H9 (cell line): ENCODE results near the gene DPPA2. TPM values are rescaled to one million over a fixed set of nuclear protein-coding genes. Genes with fewer than 3 reads are reported as not detected.

Experiments
- DNase-seq: peaks from one replicate; pipeline ENCODE4 v3.0.0-alpha.2; 2017
- H2AFZ ChIP-seq: one replicate; pipeline ENCODE4 v1.6.1; 2013; ENCODE audit warnings: mild to moderate bottlenecking, low read length, control low read depth, moderate library complexity
- H2AK5ac ChIP-seq: 2 replicates; pipeline ENCODE4 v1.6.1; 2013; ENCODE audit warnings: low read length, control low read depth, mixed read lengths; ENCODE audit not compliant: insufficient read length
- H2BK120ac ChIP-seq: one replicate; pipeline ENCODE4 v1.6.1; 2013; ENCODE audit warnings: low read depth, mild to moderate bottlenecking, low read length, control low read depth, inconsistent platforms; ENCODE audit not compliant: poor library complexity, severe bottlenecking
- H2BK12ac ChIP-seq: 2 replicates; pipeline ENCODE4 v1.6.1; 2013; ENCODE audit warnings: low read length, control low read depth, mixed read lengths, low read depth; ENCODE audit not compliant: insufficient read length
- H2BK15ac ChIP-seq: 2 replicates; pipeline ENCODE4 v1.6.1; 2013; ENCODE audit warnings: low read depth, low read length, control low read depth
- H2BK20ac ChIP-seq: one replicate; pipeline ENCODE4 v1.6.1; 2013; ENCODE audit warnings: low read depth, mild to moderate bottlenecking, low read length, control low read depth, inconsistent platforms; ENCODE audit not compliant: poor library complexity, severe bottlenecking
- H2BK5ac ChIP-seq: 2 replicates; pipeline ENCODE4 v1.6.1; 2013; ENCODE audit warnings: low read length, control low read depth, mixed read lengths; ENCODE audit not compliant: insufficient read length
- H3K14ac ChIP-seq: 2 replicates; pipeline ENCODE4 v1.6.1; 2013; ENCODE audit warnings: low read length, control low read depth; ENCODE audit not compliant: insufficient read depth
- H3K18ac ChIP-seq: 2 replicates; pipeline ENCODE4 v1.6.1; 2013; ENCODE audit warnings: low read depth, mild to moderate bottlenecking, mixed read lengths, low read length, control low read depth; ENCODE audit not compliant: insufficient read length
- H3K23ac ChIP-seq: 2 replicates; pipeline ENCODE4 v1.6.1; 2013; ENCODE audit warnings: low read length, control low read depth, mixed read lengths, low read depth; ENCODE audit not compliant: insufficient read length
- H3K23me2 ChIP-seq: 2 replicates; pipeline ENCODE4 v1.6.1; 2013; ENCODE audit warnings: low read depth, mild to moderate bottlenecking, mixed read lengths, low read length, control low read depth; ENCODE audit not compliant: insufficient read length, poor library complexity, severe bottlenecking
- H3K27ac ChIP-seq: 2 replicates; pipeline ENCODE4 v1.5.1; 2013; ENCODE audit warnings: low read length, control low read depth, mixed read lengths, low read depth; ENCODE audit not compliant: insufficient read length
- H3K27me3 ChIP-seq: 2 replicates; pipeline ENCODE4 v1.6.1; 2013; ENCODE audit warnings: low read length, control low read depth, inconsistent platforms; ENCODE audit not compliant: insufficient read depth
- H3K4ac ChIP-seq: 2 replicates; pipeline ENCODE4 v1.6.1; 2013; ENCODE audit warnings: low read depth, mild to moderate bottlenecking, control low read depth, inconsistent platforms, low read length, moderate library complexity
- H3K4me1 ChIP-seq: 2 replicates; pipeline ENCODE4 v1.6.1; 2013; ENCODE audit warnings: low read length, control low read depth, inconsistent platforms; ENCODE audit not compliant: insufficient read depth
- H3K4me2 ChIP-seq: 2 replicates; pipeline ENCODE4 v1.6.1; 2013; ENCODE audit warnings: low read length, control low read depth, mixed read lengths; ENCODE audit not compliant: insufficient read length, insufficient read depth
- H3K56ac ChIP-seq: 2 replicates; pipeline ENCODE4 v1.6.1; 2013; ENCODE audit warnings: low read depth, mild to moderate bottlenecking, mixed read lengths, low read length, control low read depth; ENCODE audit not compliant: insufficient read length
- H3K79me1 ChIP-seq: 2 replicates; pipeline ENCODE4 v1.6.1; 2013; ENCODE audit warnings: low read depth, mild to moderate bottlenecking, moderate library complexity, low read length, control low read depth, inconsistent platforms; ENCODE audit not compliant: insufficient read depth, poor library complexity, severe bottlenecking
- H3K79me2 ChIP-seq: 2 replicates; pipeline ENCODE4 v1.6.1; 2013; ENCODE audit warnings: low read length, control low read depth, inconsistent platforms; ENCODE audit not compliant: insufficient read depth
- H3K9ac ChIP-seq: 2 replicates; pipeline ENCODE4 v1.6.1; 2013; ENCODE audit warnings: low read length, control low read depth, mixed read lengths; ENCODE audit not compliant: insufficient read length; ENCODE audit errors: extremely low read depth
- H3K9me3 ChIP-seq: one replicate; pipeline ENCODE4 v1.6.1; 2013; ENCODE audit warnings: low read depth, low read length, inconsistent platforms; ENCODE audit not compliant: control insufficient read depth
- H3T11ph ChIP-seq: one replicate; pipeline ENCODE4 v1.6.1; 2013; ENCODE audit warnings: mild to moderate bottlenecking, low read length, control low read depth, inconsistent platforms
- H4K20me1 ChIP-seq: one replicate; pipeline ENCODE4 v1.6.1; 2013; ENCODE audit not compliant: control insufficient read depth, insufficient read length, insufficient read depth
- H4K5ac ChIP-seq: 2 replicates; pipeline ENCODE4 v1.6.1; 2013; ENCODE audit warnings: low read depth, mild to moderate bottlenecking, mixed read lengths, low read length, control low read depth; ENCODE audit not compliant: insufficient read length
- H4K8ac ChIP-seq: replicated peaks from 2 replicates; pipeline ENCODE4 v1.6.1; 2013; ENCODE audit warnings: low read length, control low read depth, mixed read lengths, low read depth; ENCODE audit not compliant: insufficient read length
- H4K91ac ChIP-seq: 2 replicates; pipeline ENCODE4 v1.6.1; 2013; ENCODE audit warnings: low read depth, mild to moderate bottlenecking, moderate library complexity, mixed read lengths, low read length, control low read depth; ENCODE audit not compliant: insufficient read length
- H3K27ac Mint-ChIP-seq, 3 experiments: 2 replicates in 2 of 3; 3 replicates in 1 of 3; pipeline ENCODE4 v1.8.0; 2020 to 2021; ENCODE audit warnings: mixed read lengths in 3 of 3, mild to moderate bottlenecking in 1 of 3, moderate library complexity in 1 of 3
- H3K27me3 Mint-ChIP-seq: 2 replicates; pipeline ENCODE4 v1.8.0; 2021; ENCODE audit warnings: low read depth, mild to moderate bottlenecking, moderate library complexity, mixed read lengths
- H3K36me3 Mint-ChIP-seq, 3 experiments: 2 replicates in 2 of 3; 3 replicates in 1 of 3; pipeline ENCODE4 v1.8.0; 2020 to 2021; ENCODE audit warnings: low read depth in 3 of 3, mixed read lengths in 3 of 3; ENCODE audit not compliant: insufficient read depth in 1 of 3
- H3K4me1 Mint-ChIP-seq, 2 experiments: 2 replicates each; pipeline ENCODE4 v1.8.0; 2020; ENCODE audit warnings: mixed read lengths in 2 of 2
- H3K4me3 Mint-ChIP-seq, 2 experiments: 2 replicates in 1 of 2; 3 replicates in 1 of 2; pipeline ENCODE4 v1.8.0; 2020 to 2021; ENCODE audit warnings: mild to moderate bottlenecking in 2 of 2, mixed read lengths in 2 of 2, moderate library complexity in 1 of 2
- H3K9me3 Mint-ChIP-seq, 2 experiments: 2 replicates in 1 of 2; 3 replicates in 1 of 2; pipeline ENCODE4 v1.8.0; 2020; ENCODE audit warnings: mild to moderate bottlenecking in 2 of 2, mixed read lengths in 2 of 2, moderate library complexity in 1 of 2
- CTCF ChIP-seq: fragments of 200-600 bp; sonication (generic); conservative IDR thresholded peaks from 3 replicates; pipeline ENCODE4 v1.8.0; 2021; ENCODE audit warnings: antibody characterized with exemption, mild to moderate bottlenecking
- WGBS: extraction: QIAGEN DNeasy Blood & Tissue Kit; methylation state at CpG from one replicate; pipeline ENCODE4 v1.1.7; 2013; ENCODE audit warnings: missing lambda C conversion rate, low lambda C conversion rate, mixed read lengths; ENCODE audit not compliant: insufficient read length; ENCODE audit errors: extremely low coverage; 5-methylcytosine and 5-hydroxymethylcytosine counted together
- total RNA-seq: library from RNA; stranded (reverse); gene quantifications from 2 replicates; pipeline ENCODE4 v1.2.1, GENCODE V29; 2021

Gene DPPA2
- total RNA-seq, 1 experiment from 2014 or later: 3.2 TPM

DNA sequence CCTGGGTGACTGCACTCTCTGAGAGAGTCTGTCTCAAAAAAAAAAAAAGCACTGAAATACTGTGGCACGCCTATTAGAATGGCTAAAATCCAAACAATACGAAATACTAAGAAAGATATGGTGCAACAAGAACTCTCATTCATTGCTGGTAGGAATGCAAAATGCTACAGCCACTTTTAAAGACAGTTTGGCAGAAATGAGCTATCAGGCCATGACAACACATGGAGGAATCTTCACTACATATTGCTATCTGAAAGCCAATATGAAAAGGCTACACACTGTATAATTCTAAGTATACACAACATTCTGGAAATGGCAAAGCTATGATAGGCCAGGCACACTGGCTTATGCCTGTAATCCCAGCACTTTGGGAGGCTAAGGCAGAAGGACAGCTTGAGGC is 18.8 kb downstream of the DPPA2 start:
- Histone ChIP-seq H3K18ac (no peak overlapping the region), H3K27me3 (no peaks in the 10 kb centered on the region), H3K27ac (no peak overlapping the region), H3K14ac (no peak overlapping the region), H2AK5ac (no peak overlapping the region), H2BK120ac (no peak overlapping the region), H2BK20ac (no peak overlapping the region), H4K8ac (no peak overlapping the region), H3K79me1 (no peaks in the 10 kb centered on the region), H3K4me1 (no peaks in the 10 kb centered on the region), H4K91ac (no peak overlapping the region), H3K4ac (no peak overlapping the region), H2AFZ (no peak overlapping the region), H2BK5ac (no peak overlapping the region), H3K9ac (no peak overlapping the region), H3K9me3 (no peaks in the 10 kb centered on the region), H3K56ac (no peak overlapping the region), H2BK12ac (no peak overlapping the region), H3K23ac (no peak overlapping the region), H3T11ph (no peak overlapping the region), H2BK15ac (no peak overlapping the region), H3K79me2 (no peaks in the 10 kb centered on the region), H3K4me2 (no peak overlapping the region), H4K20me1 (no peaks in the 10 kb centered on the region), H3K23me2 (no peaks in the 10 kb centered on the region), H4K5ac (no peak overlapping the region)
- no peak overlapping the region for H3K4me3 Mint-ChIP-seq
- H3K27ac Mint-ChIP-seq: no peak overlapping the region
- no peak for DNase-seq
- no CpG with 5 or more reads among the region's 2 CpGs for WGBS
- no peak for TF ChIP-seq CTCF
- no peaks in the 10 kb centered on the region for H3K27me3 Mint-ChIP-seq
- H3K4me1 Mint-ChIP-seq: no peaks in the 10 kb centered on the region
- H3K9me3 Mint-ChIP-seq: no peaks in the 10 kb centered on the region
- peaks cover 0 to 2% (median 0%) of the 10 kb centered on the region in 3 experiments; a peak in 2 of 7 replicates for H3K36me3 Mint-ChIP-seq
